ENCODE results near the gene AUP1.

DNA sequence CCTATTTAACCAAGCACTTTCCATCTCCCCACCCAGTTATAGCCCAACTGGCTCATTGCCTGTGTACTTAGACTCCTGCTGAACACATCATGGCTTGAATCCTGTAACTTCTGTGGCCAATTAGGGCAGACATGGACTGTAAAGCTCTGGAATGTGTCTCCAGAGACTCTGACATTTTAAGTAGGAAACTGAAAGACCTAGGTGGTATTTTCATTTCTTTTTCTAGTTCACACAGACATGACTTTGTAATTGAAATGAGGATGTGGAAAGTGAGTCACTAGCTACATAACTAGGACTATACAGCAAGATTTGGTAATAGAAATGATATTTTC is 37.2 kb upstream of the AUP1 start:
- TF ChIP-seq GABPA (IDR thresholded peaks at IDR 0.05; ENCODE audit: borderline replicate concordance, insufficient read depth, low read length) (no peak), EZH2 (IDR thresholded peaks at IDR 0.05; ENCODE audit: low read depth, low read length, severe bottlenecking) (no peak), NANOG (IDR thresholded peaks at IDR 0.05; ENCODE audit: insufficient read depth, low read depth, low read length, poor library complexity, severe bottlenecking) (no peak), TBP (IDR thresholded peaks at IDR 0.05; ENCODE audit: low read depth, low read length) (no peak)
